HG03103 (cell line): Measurements from ENCODE around the gene PXT1.

ENCODE experiments used
- ATAC-seq: cut with Tn5 transposase; IDR thresholded peaks from one replicate; pipeline ENCODE4 v1.9.1; 2021; ENCODE audit warnings: low read depth; ENCODE audit not compliant: unreplicated experiment

The PXT1 gene

DNA sequence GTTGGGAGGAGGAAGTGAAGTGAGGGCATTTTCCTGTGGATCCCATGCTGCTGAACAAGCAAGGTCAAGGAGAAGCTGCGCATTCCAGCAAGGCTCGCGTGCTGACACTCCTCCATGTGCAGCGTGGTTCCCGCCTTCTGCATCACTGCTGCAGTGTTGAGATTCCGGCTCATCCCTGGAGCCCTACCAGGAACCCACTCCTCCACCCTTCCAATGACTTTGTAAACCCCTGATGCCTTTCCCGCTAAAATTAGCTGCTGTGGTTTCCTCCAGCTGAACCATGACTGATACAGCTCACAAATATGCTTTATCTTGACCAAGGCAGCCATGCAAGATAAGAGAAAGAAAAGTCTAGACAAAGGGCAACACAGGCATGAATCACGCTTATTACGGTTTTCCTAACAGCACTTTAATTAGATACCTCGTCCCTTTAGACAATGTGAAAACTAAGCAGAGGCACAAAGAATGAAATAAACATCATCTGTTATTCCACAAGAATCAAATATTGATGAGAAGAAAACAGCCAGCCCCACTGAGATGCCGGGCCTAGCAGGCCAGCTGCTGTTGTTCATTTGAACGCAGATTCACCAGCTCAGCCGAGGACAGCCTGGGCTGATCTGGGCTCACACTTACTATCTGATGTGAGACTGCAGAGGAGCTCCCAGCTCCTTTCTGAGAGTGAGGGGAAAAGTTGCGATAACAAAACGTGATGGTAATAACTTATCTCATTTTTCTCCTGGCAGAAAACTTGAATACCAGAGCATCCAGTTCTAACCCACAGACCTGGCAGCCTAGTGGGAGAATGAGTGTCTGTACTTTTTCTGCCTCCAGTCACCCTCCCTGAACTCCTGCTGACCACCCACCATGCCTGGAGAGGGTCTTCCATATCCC lies 91.7 kb downstream of the PXT1 start:
- ATAC-seq, result no peak

DNA sequence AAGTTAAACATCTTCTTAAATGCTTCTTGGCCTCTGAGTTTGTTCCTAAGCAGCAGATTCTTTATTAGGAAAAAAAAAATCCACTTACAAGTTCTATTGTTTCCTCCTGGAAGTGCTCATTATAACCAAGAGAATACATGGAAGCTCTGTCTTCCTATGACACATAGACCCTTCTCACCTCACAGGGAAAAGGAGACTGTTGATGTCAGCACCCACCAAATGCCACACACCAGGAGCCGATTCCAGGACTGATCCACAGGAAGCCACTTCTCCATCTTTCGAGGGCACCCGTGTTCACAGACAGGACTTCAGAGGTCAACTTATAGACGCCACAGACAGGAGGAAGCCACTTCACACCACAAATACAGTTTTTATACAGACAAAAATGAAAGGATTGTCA lies 92.6 kb downstream of the PXT1 start:
- no peak for ATAC-seq

- no peak for ATAC-seq
These were observed 93.4 kb downstream of the PXT1 start for GRCh38 chr6:36349240-36349639.

- ATAC-seq, result no peak
These were observed 95.0 kb downstream of the PXT1 start for GRCh38 chr6:36347621-36348020.

GRCh38 chr6:36346486-36347273 lies 96.0 kb downstream of the PXT1 start:
- no peak for ATAC-seq

GRCh38 chr6:36345681-36346466 lies 96.8 kb downstream of the PXT1 start:
- ATAC-seq, result no peak

DNA sequence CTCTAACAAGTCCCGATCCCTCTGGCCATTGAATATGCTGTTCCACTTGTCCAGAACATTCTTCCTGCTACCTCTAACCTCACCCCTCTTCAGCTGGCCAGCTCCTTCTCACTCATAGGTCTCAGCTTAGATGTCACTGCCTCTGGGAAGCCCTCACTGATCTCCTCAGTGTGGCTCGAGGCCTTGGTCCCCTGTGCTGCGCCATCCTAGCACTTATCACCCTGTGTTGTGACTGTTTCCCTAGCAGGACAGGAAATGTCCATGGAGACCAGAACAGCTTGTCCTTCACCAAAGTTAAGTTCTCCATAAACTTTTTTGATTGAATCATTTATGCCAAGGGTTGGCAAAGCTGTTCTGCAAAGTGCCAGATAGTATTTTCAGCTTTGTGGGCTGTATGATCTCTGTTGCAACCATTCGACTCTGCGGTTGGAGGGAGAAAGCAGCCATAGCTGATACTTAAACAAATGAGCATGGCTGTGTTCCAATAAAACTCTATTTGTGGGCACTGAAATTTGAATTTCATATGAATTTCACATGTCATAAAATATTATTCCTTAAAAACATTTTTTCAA lies 99.5 kb downstream of the PXT1 start:
- no peak for ATAC-seq

DNA sequence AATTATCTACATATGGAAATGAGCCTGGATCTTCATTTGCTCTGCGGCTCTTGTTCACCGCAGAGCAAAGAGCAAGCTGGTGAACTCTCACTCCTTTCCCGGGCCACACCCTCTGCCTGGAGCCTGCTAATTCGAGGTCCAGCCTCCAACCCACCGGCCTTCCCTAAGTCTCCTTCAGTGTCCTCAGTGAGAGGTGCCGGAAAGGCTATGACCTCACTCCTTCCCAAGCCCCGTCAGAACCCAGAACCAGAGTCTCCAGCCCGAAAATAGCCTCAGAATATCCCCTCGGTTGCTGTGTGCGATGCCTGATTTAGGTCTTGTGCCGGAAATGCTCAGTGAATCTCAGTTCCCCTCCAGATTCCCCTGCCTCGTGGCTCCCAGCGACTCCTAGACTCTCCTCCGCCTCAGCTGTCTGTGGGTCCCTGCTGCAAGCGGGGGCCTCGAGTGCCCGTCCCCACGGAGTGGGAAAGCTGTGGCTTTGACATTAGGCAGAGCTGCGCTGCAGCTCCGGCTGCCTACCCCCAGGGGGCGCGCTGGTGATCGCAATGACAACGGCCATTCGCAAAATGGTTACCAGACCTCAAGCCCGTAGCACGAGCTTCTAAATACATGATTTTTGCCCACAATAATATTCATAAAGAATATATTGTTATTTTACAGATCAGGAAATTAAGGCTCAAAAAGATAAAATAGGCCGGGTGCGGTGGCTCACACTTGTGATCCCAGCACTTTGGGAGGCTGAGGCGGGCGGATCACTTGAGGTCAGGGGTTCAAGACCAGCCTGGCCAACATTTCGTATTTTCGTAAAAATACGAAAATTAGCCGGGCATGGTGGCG lies 101.8 kb downstream of the PXT1 start:
- no peak for ATAC-seq
